Mesenchymal stem cell (in vitro differentiated cells and primary cell): ENCODE measurements around the gene EIF4E3.

Source experiments
- DNase-seq: peaks from one replicate; pipeline ENCODE4 v3.0.0-alpha.2; 2013
- H2AFZ ChIP-seq: one replicate; pipeline ENCODE4 v1.6.1; 2013; ENCODE audit warnings: low read depth, mild to moderate bottlenecking, control low read depth, inconsistent platforms, low read length, moderate library complexity
- H2AK5ac ChIP-seq: 2 replicates; pipeline ENCODE4 v1.6.1; 2013; ENCODE audit warnings: low read length, moderate library complexity, mild to moderate bottlenecking, inconsistent platforms; ENCODE audit not compliant: severe bottlenecking
- H2BK120ac ChIP-seq: one replicate; pipeline ENCODE4 v1.6.1; 2013; ENCODE audit warnings: low read depth, mild to moderate bottlenecking, inconsistent platforms, low read length, moderate library complexity
- H2BK12ac ChIP-seq, 2 experiments: one replicate each; pipeline ENCODE4 v1.6.1; 2013; ENCODE audit warnings: inconsistent platforms in 2 of 2, low read length in 2 of 2, mild to moderate bottlenecking in 2 of 2, moderate library complexity in 2 of 2, control low read depth in 1 of 2
- H2BK15ac ChIP-seq: one replicate; pipeline ENCODE4 v1.6.1; 2013; ENCODE audit warnings: mild to moderate bottlenecking, low read depth, inconsistent platforms; ENCODE audit not compliant: poor library complexity, severe bottlenecking
- H2BK5ac ChIP-seq: 2 replicates; pipeline ENCODE4 v1.6.1; 2013; ENCODE audit warnings: low read depth, mild to moderate bottlenecking, low read length, control low read depth, inconsistent platforms; ENCODE audit not compliant: poor library complexity, severe bottlenecking
- H3K14ac ChIP-seq, 2 experiments: one replicate each; pipeline ENCODE4 v1.6.1; 2013; ENCODE audit warnings: inconsistent platforms in 2 of 2, low read length in 2 of 2, control low read depth in 1 of 2, mild to moderate bottlenecking in 1 of 2, moderate library complexity in 1 of 2
- H3K18ac ChIP-seq, 2 experiments: one replicate each; pipeline ENCODE4 v1.6.1; 2013; ENCODE audit warnings: inconsistent platforms in 2 of 2, low read length in 2 of 2, control low read depth in 1 of 2, low read depth in 1 of 2, mild to moderate bottlenecking in 1 of 2
- H3K23ac ChIP-seq, 2 experiments: one replicate each; pipeline ENCODE4 v1.6.1; 2013; ENCODE audit warnings: inconsistent platforms in 2 of 2, low read length in 2 of 2, mild to moderate bottlenecking in 2 of 2, moderate library complexity in 2 of 2, control low read depth in 1 of 2
- H3K27ac ChIP-seq: 2 replicates; pipeline ENCODE4 v1.5.1; 2013; ENCODE audit warnings: mild to moderate bottlenecking, moderate library complexity, low read length, control low read depth, inconsistent platforms; ENCODE audit not compliant: poor library complexity, severe bottlenecking
- H3K27me3 ChIP-seq, 2 experiments: 2 replicates each; pipeline versions ENCODE4 v1.6.1 to v1.7.0; 2013; ENCODE audit warnings: low read length in 2 of 2, mild to moderate bottlenecking in 2 of 2, moderate library complexity in 2 of 2, control low read depth in 1 of 2, inconsistent platforms in 1 of 2; ENCODE audit not compliant: control insufficient read depth in 1 of 2, insufficient read depth in 1 of 2
- H3K36me3 ChIP-seq, 2 experiments: 2 replicates each; pipeline versions ENCODE4 v1.6.1 to v1.7.0; 2013; ENCODE audit warnings: low read length in 2 of 2, control low read depth in 1 of 2, inconsistent platforms in 1 of 2, low read depth in 1 of 2, mild to moderate bottlenecking in 1 of 2; ENCODE audit not compliant: insufficient read depth in 2 of 2, control insufficient read depth in 1 of 2
- H3K4ac ChIP-seq, 2 experiments: one replicate each; pipeline ENCODE4 v1.6.1; 2013; ENCODE audit warnings: inconsistent platforms in 2 of 2, low read length in 2 of 2, mild to moderate bottlenecking in 2 of 2, moderate library complexity in 2 of 2, control low read depth in 1 of 2, low read depth in 1 of 2
- H3K4me1 ChIP-seq: 2 replicates; pipeline ENCODE4 v1.6.1; 2013; ENCODE audit warnings: low read depth, low read length, control low read depth; ENCODE audit not compliant: control insufficient read depth, insufficient read depth
- H3K4me2 ChIP-seq: 2 replicates; pipeline ENCODE4 v1.6.1; 2013; ENCODE audit warnings: low read length, mild to moderate bottlenecking, inconsistent platforms; ENCODE audit not compliant: poor library complexity, severe bottlenecking
- H3K4me3 ChIP-seq, 2 experiments: 2 replicates each; pipeline versions ENCODE4 v1.5.1 to v1.7.0; 2013; ENCODE audit warnings: low read length in 2 of 2, mild to moderate bottlenecking in 2 of 2, control low read depth in 1 of 2, low read depth in 1 of 2; ENCODE audit not compliant: insufficient read depth in 1 of 2
- H3K79me1 ChIP-seq: replicated peaks from 2 replicates; pipeline ENCODE4 v1.6.1; 2013; ENCODE audit warnings: mild to moderate bottlenecking, control low read depth, low read length, inconsistent platforms; ENCODE audit not compliant: poor library complexity, severe bottlenecking
- H3K9ac ChIP-seq: 2 replicates; pipeline ENCODE4 v1.7.0; 2013; ENCODE audit warnings: mild to moderate bottlenecking, low read length, moderate library complexity
- H3K9me3 ChIP-seq: 2 replicates; pipeline ENCODE4 v1.7.0; 2013; ENCODE audit warnings: mild to moderate bottlenecking, low read length; ENCODE audit not compliant: control insufficient read depth
- H4K8ac ChIP-seq: one replicate; pipeline ENCODE4 v1.6.1; 2013; ENCODE audit warnings: inconsistent platforms, mild to moderate bottlenecking, low read length, moderate library complexity
- H4K91ac ChIP-seq: one replicate; pipeline ENCODE4 v1.6.1; 2013; ENCODE audit warnings: mild to moderate bottlenecking, low read length, inconsistent platforms
- WGBS: methylation state at CpG from one replicate; pipeline ENCODE4 v1.1.7; 2013; ENCODE audit warnings: mixed read lengths; 5-methylcytosine and 5-hydroxymethylcytosine counted together

Gene EIF4E3

DNA sequence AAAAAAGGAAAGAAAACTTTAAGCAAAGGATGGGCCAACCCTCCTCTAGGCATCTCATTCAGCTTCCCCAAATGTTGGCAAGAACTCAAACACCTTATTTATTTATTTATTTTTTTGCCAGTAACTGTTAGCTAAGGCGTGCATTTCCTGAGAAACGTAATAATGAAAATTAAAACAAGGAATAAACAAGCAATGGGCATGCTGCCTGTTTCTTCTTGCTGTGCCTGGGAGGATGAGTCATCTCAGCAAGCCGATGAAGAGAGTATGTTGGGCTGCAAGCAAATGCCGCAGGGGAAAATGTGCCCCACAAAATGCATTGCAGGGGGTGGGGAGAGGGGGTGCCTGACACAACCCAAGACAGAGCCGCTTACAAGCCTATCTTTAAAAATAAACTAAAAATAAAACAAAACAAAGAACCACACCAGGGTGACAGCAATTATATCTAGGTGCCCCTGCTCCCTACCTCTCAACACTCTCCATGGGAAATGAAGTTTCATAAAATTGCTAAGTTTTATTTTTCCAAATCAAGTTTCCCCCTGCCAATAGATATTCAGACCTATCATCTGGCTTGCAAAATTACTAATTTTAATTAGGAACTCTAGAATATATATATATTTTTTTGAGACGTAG, 40.3 kb downstream of the EIF4E3 start:
- Histone ChIP-seq H2BK120ac (no peak overlapping the region), H2AFZ (no peak overlapping the region), H2AK5ac (no peak overlapping the region), H3K14ac (no peak overlapping the region), H3K23ac (no peak overlapping the region), H3K9ac (peak overlapping the region; percentile 44), H3K4me2 (peak overlapping the region; percentile 47), H3K36me3 (no peaks in the 10 kb centered on the region), H3K27me3 (no peaks in the 10 kb centered on the region), H3K27ac (no peak overlapping the region), H3K9me3 (no peaks in the 10 kb centered on the region), H2BK15ac (no peak overlapping the region), H3K79me1 (no peaks in the 10 kb centered on the region), H3K4ac (no peak overlapping the region), H2BK12ac (no peak overlapping the region), H4K8ac (no peak overlapping the region), H4K91ac (no peak overlapping the region), H3K18ac (no peak overlapping the region), H3K4me3 (peak overlapping the region in 1 of 2 experiments; percentile 17), H3K4me1 (peaks cover 9% of the 10 kb centered on the region), H2BK5ac (no peak overlapping the region)
- DNase-seq = peak; percentile 85
- 2% methylated on average over 5 of the region's 6 CpGs for WGBS

DNA sequence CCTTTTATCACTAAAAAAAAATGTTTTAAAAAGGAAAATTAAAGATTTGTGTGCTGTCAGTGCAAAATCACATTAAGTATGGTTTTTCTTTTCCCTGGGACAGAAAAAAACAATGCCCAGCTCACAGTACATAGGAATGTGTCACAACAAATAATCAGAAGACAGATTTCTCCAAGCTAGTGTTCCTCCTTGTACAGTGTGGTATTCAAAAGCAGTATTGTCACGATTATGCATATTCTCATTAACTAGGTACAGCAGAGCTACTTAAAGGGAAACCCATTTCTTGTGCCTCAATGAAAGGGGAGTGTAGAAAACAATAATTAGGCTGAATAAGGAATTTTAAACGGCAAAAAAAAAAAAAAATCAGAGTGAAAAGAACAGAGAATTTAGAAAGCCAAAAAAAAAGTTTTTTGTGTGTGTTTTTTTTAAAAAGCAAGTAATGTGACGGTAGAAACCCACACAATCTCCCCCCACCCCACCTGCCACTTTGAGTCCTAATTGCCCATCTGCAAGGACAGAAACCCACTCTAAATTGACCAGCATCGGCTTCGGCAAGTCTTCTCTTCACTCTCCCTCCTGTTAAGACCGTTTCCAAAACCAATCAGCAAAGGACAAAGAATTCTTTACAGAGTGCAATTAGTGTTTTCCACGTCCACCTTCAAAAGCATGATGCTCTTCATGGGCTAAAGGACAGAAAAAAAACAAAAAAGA, 41.0 kb downstream of the EIF4E3 start:
- Histone ChIP-seq H2BK5ac (no peak overlapping the region), H3K4ac (peak overlapping the region in 1 of 2 experiments; percentile 58), H3K18ac (peak overlapping the region in 1 of 2 experiments; percentile 80), H2BK15ac (peak overlapping the region; percentile 57), H3K14ac (no peak overlapping the region), H3K79me1 (no peaks in the 10 kb centered on the region), H3K36me3 (no peaks in the 10 kb centered on the region), H2AFZ (no peak overlapping the region), H2AK5ac (peak overlapping the region; percentile 86), H3K27me3 (no peaks in the 10 kb centered on the region), H3K27ac (no peak overlapping the region), H3K4me3 (no peak overlapping the region), H4K91ac (no peak overlapping the region), H3K4me2 (peak overlapping the region; percentile 21), H4K8ac (no peak overlapping the region), H2BK120ac (peak overlapping the region; percentile 44), H3K23ac (no peak overlapping the region), H3K9ac (peak overlapping the region; percentile 44), H3K4me1 (peaks cover 9% of the 10 kb centered on the region), H3K9me3 (no peaks in the 10 kb centered on the region), H2BK12ac (peak overlapping the region in 1 of 2 experiments; percentile 78)
- DNase-seq = no peak
- WGBS = 86% methylated on average over 4 of the region's 7 CpGs

DNA sequence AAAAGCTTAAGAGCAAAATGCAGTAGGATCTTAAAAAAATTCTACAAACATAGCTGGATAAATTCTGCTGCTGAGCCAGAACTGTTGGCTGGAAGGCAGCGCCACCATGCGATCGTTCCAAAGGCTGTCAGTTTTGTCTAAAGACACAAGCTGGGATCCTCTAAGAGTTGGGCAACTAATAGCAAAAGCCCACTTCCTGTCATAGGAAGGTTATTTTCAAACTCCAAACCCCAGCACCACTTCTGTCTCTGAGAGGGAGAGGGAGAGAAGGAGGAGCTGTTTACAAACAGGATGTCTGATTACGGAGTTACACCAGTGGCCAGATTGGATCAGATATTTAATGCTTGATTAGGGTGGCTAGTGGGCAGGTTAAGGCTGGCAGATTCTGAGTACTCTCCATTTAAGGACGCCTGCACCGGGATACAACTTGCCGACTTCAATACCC, 44.0 kb downstream of the EIF4E3 start:
- Histone ChIP-seq H3K4ac (no peak overlapping the region), H3K36me3 (no peaks in the 10 kb centered on the region), H2BK5ac (peak overlapping the region; percentile 52), H3K9me3 (no peaks in the 10 kb centered on the region), H3K79me1 (no peaks in the 10 kb centered on the region), H3K27me3 (no peaks in the 10 kb centered on the region), H2AK5ac (peak overlapping the region; percentile 13), H3K4me3 (peak overlapping the region in 1 of 2 experiments; percentile 65), H3K4me2 (no peak overlapping the region), H2AFZ (no peak overlapping the region), H3K27ac (no peak overlapping the region), H3K9ac (peak overlapping the region; percentile 88), H4K91ac (no peak overlapping the region), H2BK12ac (no peak overlapping the region), H3K23ac (no peak overlapping the region), H3K4me1 (peaks cover 9% of the 10 kb centered on the region), H2BK120ac (no peak overlapping the region), H3K18ac (peak overlapping the region; percentile 5 to 18), H2BK15ac (no peak overlapping the region), H3K14ac (no peak overlapping the region), H4K8ac (no peak overlapping the region)
- 26% methylated on average over 7 of the region's 7 CpGs for WGBS
- peak; percentile 90 for DNase-seq

DNA sequence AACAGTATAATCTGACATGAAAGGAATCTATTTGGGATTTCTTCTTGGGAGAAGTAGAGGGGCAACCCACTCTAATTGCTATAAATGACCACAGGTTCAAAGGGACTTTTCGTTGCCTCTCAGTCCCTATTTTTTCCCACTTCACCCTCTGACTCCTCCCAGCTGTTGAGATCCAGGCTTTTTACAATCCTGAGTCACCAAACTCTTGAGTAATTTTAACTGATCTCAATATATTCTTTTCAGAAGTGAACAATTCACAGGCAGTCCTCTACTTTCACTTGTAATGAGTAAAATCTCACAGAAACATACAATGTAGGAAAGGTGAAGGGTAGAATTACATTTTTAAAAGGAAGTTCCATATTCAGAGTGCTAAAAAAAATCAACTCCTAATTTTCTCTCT, 44.6 kb downstream of the EIF4E3 start:
- H2AFZ ChIP-seq = no peak overlapping the region
- H2BK15ac ChIP-seq = no peak overlapping the region
- no peak overlapping the region for H3K4me2 ChIP-seq
- peak overlapping the region; percentile 88 for H3K9ac ChIP-seq
- no peaks in the 10 kb centered on the region for H3K36me3 ChIP-seq
- H3K79me1 ChIP-seq = no peaks in the 10 kb centered on the region
- no peak overlapping the region for H2BK5ac ChIP-seq
- no peak overlapping the region for H3K14ac ChIP-seq
- H2AK5ac ChIP-seq = no peak overlapping the region
- WGBS = 0% methylated on average over 1 of the region's 1 CpG
- H4K8ac ChIP-seq = no peak overlapping the region
- H3K27me3 ChIP-seq = no peaks in the 10 kb centered on the region
- H2BK120ac ChIP-seq = no peak overlapping the region
- no peaks in the 10 kb centered on the region for H3K9me3 ChIP-seq
- no peak overlapping the region for H3K18ac ChIP-seq
- H3K4me3 ChIP-seq = peak overlapping the region in 1 of 2 experiments; percentile 65
- peak overlapping the region; percentile 44 for H3K27ac ChIP-seq
- H4K91ac ChIP-seq = no peak overlapping the region
- no peak overlapping the region for H3K23ac ChIP-seq
- H3K4me1 ChIP-seq = peaks cover 5% of the 10 kb centered on the region
- H2BK12ac ChIP-seq = no peak overlapping the region
- no peak overlapping the region for H3K4ac ChIP-seq
- DNase-seq = peak; percentile 88
